Measurements from ENCODE around the gene ZNF609.

GRCh38 chr15:64712353-64712752 lies 252.0 kb downstream of the ZNF609 start:
- no peak for TF ChIP-seq YY1 (IDR thresholded peaks at IDR 0.05; ENCODE audit: insufficient read depth, insufficient read length)
- no peak for TF ChIP-seq ZNF274 (IDR thresholded peaks at IDR 0.05; ENCODE audit: low read depth, low read length)
